Measurements from ENCODE around the gene CAMK2A.

DNA sequence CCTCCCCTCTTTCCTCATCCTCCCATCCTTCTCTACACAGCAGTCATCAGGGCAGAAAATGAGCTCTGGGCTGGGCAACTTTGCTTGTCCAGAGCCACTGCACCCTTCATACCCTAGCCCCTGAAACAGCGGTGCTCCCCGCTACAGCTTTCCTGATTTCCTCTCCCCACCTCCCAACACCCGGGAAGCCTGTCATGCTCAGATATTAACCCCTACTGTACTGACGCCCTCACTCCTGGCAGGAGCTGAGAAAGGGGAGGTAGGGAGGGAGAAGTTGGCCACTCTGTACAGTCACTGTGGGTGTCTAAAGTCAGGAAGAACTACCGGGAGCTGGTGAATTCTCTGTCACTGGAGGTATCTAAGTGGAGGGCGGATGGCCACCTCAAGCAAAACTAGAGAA is 782 bp downstream of the CAMK2A start:
- TF ChIP-seq CTCF (conservative IDR thresholded peaks at IDR 0.05 in 1 of 2, IDR thresholded peaks at IDR 0.05 in 1 of 2; ENCODE audit: low read depth in 1 of 2, low read length in 2 of 2) (no peak), EZH2 (IDR thresholded peaks at IDR 0.05; ENCODE audit: low read length, missing control alignments) (no peak)

Data from fibroblast of lung (primary cell).